Testis (tissue), 2 donors: ENCODE results near the gene PRPF6.

ENCODE experiments used
- CTCF ChIP-seq, 3 experiments: fragments of 450-650 bp in 2 of 3; fragments of 200-600 bp in 1 of 3; sonication (generic) in 1 of 3; IDR thresholded peaks; one replicate each; pipeline ENCODE4 v1.5.1; 2016 to 2019; ENCODE audit warnings: antibody characterized with exemption in 3 of 3, mild to moderate bottlenecking in 2 of 3, moderate library complexity in 1 of 3
- POLR2A ChIP-seq: fragments of 450-650 bp; IDR thresholded peaks from one replicate; pipeline ENCODE4 v1.6.1; 2017; ENCODE audit warnings: antibody characterized with exemption, mild to moderate bottlenecking, moderate library complexity

- TF ChIP-seq POLR2A (no peak), CTCF (IDR thresholded peaks at IDR 0.05) (no peak)
These were observed 90.7 kb downstream of the PRPF6 start for GRCh38 chr20:64071341-64072332.
